Stimulated activated CD8-positive, alpha-beta memory T cell treated with anti-CD3 and anti-CD28 coated beads, Interleukin-4, amount 100 ng/mL, for 48 hours (primary cell): ENCODE results near the gene HPGDS.
"Not testable (repeated sequence)": the region's sequence is repeated elsewhere in the genome, so short reads cannot be mapped to it uniquely, and the experiment has no call there.

Source experiments
- DNase-seq: peaks from one replicate; pipeline ENCODE4 v3.0.0-alpha.2; 2020

The HPGDS gene

GRCh38 chr4:94307231-94307871 lies 35.3 kb downstream of the HPGDS start:
- DNase-seq = no peak

- DNase-seq = no peak
Observed at GRCh38 chr4:94306713-94307112, 35.9 kb downstream of the HPGDS start.

GRCh38 chr4:94305466-94306225 lies 37.0 kb downstream of the HPGDS start:
- DNase-seq = no peak

- no peak for DNase-seq
Observed at GRCh38 chr4:94304365-94304971, 38.2 kb downstream of the HPGDS start.

- DNase-seq = no peak
Observed at GRCh38 chr4:94302191-94302590, 40.4 kb downstream of the HPGDS start.

- no peak for DNase-seq
Observed at GRCh38 chr4:94298725-94299252, 43.8 kb downstream of the HPGDS start.

- not testable (repeated sequence) for DNase-seq
Observed at GRCh38 chr4:94295473-94295872, 47.2 kb downstream of the HPGDS start.

- not testable (repeated sequence) for DNase-seq
Observed at GRCh38 chr4:94293981-94294380, 48.7 kb downstream of the HPGDS start.

GRCh38 chr4:94290245-94290644 lies 52.4 kb downstream of the HPGDS start:
- no peak for DNase-seq

GRCh38 chr4:94285666-94286065 lies 57.0 kb downstream of the HPGDS start:
- DNase-seq = no peak

GRCh38 chr4:94284889-94285288 lies 57.7 kb downstream of the HPGDS start:
- no peak for DNase-seq

- DNase-seq = no peak
Observed at GRCh38 chr4:94278781-94279180, 63.9 kb downstream of the HPGDS start.

GRCh38 chr4:94277534-94277933 lies 65.1 kb downstream of the HPGDS start:
- no peak for DNase-seq

- DNase-seq = no peak
Observed at GRCh38 chr4:94276204-94276603, 66.4 kb downstream of the HPGDS start.

GRCh38 chr4:94274912-94275311 lies 67.7 kb downstream of the HPGDS start:
- DNase-seq = no peak

GRCh38 chr4:94271248-94271647 lies 71.4 kb downstream of the HPGDS start:
- DNase-seq = no peak

- no peak for DNase-seq
Observed at GRCh38 chr4:94267037-94267436, 75.6 kb downstream of the HPGDS start.

- no peak for DNase-seq
Observed at GRCh38 chr4:94262163-94263016, 80.2 kb downstream of the HPGDS start.

GRCh38 chr4:94256828-94257227 lies 85.8 kb downstream of the HPGDS start:
- DNase-seq = no peak

- DNase-seq = no peak
Observed at GRCh38 chr4:94256144-94256783, 86.4 kb downstream of the HPGDS start.

GRCh38 chr4:94253036-94253435 lies 89.6 kb downstream of the HPGDS start:
- DNase-seq = no peak

GRCh38 chr4:94251094-94251493 lies 91.5 kb downstream of the HPGDS start:
- DNase-seq = no peak
